Neutrophil (primary cell): ENCODE results near the gene OSBPL10.
A peak's percentile ranks its signal among the peaks of the same experiment; 100 is the strongest.

Source experiments
- H3K27ac ChIP-seq: fragments of 200-600 bp; sonication (generic); 2 replicates; pipeline ENCODE4 v1.5.1; 2016; ENCODE audit warnings: mild to moderate bottlenecking, moderate library complexity
- H3K27me3 ChIP-seq: fragments of 200-600 bp; sonication (generic); 2 replicates; pipeline ENCODE4 v1.6.0; 2016; ENCODE audit warnings: mild to moderate bottlenecking
- H3K36me3 ChIP-seq: fragments of 200-600 bp; sonication (generic); 2 replicates; pipeline ENCODE4 v1.5.1; 2017
- H3K4me1 ChIP-seq, 2 experiments: fragments of 200-600 bp in 1 of 2; sonication (generic) in 1 of 2; 1 replicate in 1 of 2; 2 replicates in 1 of 2; pipeline versions ENCODE4 v1.5.1 to v1.6.1; 2013 to 2016; ENCODE audit warnings: low read depth in 1 of 2, low read length in 1 of 2, mild to moderate bottlenecking in 1 of 2, moderate library complexity in 1 of 2; ENCODE audit not compliant: control insufficient read depth in 1 of 2, insufficient read depth in 1 of 2
- H3K4me3 ChIP-seq, 2 experiments: fragments of 200-600 bp in 1 of 2; sonication (generic) in 1 of 2; 1 replicate in 1 of 2; 2 replicates in 1 of 2; pipeline ENCODE4 v1.5.1; 2013 to 2016; ENCODE audit warnings: low read depth in 1 of 2, low read length in 1 of 2, mild to moderate bottlenecking in 1 of 2, moderate library complexity in 1 of 2
- H3K9me3 ChIP-seq: fragments of 200-600 bp; sonication (generic); 2 replicates; pipeline ENCODE4 v1.5.1; 2016
- CTCF ChIP-seq: fragments of 200-600 bp; sonication (generic); IDR thresholded peaks from 2 replicates; pipeline ENCODE4 v1.5.1; 2016; ENCODE audit warnings: antibody characterized with exemption

Gene OSBPL10, protein sequence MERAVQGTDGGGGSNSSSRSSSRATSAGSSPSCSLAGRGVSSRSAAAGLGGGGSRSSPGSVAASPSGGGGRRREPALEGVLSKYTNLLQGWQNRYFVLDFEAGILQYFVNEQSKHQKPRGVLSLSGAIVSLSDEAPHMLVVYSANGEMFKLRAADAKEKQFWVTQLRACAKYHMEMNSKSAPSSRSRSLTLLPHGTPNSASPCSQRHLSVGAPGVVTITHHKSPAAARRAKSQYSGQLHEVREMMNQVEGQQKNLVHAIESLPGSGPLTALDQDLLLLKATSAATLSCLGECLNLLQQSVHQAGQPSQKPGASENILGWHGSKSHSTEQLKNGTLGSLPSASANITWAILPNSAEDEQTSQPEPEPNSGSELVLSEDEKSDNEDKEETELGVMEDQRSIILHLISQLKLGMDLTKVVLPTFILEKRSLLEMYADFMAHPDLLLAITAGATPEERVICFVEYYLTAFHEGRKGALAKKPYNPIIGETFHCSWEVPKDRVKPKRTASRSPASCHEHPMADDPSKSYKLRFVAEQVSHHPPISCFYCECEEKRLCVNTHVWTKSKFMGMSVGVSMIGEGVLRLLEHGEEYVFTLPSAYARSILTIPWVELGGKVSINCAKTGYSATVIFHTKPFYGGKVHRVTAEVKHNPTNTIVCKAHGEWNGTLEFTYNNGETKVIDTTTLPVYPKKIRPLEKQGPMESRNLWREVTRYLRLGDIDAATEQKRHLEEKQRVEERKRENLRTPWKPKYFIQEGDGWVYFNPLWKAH

DNA sequence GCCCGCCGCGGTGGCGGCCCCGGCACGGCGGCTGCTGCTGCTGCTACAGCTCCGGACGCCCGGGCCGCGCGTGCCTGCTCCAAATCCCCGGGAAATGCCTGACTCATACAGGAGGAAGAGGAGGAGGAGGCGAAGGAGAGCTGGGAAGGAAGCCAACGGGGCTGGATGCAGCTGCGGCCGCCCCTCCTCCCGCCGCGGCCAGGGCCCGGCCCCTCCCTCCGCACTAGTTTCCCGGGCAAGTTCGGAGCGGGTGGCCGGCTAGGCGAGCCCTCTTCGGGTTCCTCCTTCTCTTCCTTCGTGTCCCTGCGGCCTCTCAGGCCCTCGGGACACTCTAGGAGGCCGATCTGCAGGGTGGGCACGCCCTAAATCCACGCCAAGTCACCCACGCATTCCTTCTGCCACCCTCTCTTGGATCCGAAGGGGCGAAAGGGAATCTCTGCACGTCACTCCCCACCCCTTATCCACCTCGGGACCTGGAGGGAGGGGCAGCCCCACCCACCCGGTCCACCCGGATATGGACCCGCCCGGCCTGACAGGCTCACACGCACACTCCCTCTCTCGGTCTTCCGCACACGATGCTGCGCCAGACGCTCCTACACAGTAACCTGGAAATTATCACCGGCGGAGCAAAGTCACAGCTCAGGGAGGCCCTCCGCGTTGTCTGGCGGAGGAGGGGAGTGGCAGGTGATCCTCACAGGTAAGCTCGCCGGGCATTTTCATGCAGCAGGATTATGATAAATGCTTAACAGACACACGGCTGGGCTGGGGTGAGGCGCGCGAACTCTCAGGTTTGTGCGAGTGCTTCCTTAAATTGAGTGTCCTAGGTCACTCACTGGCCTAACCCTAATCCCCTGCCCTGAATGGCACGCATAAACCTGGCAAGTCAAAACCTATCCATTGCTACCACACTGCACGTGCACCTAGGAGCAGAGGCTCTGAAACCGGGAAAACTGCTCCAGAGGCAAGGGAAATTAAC lies at the start of gene OSBPL10, which contains the start of gene ZNF860:
Gene OSBPL10 (minus strand): TSS at position 57 of the 976 bp plus-strand sequence. CDS start 83 bp downstream, outside the sequence.
Gene ZNF860 (plus strand): TSS at position 545 of the 976 bp plus-strand sequence. CDS start 7,330 bp downstream, outside the sequence.
- H3K27me3 ChIP-seq = peaks cover 82% of the 10 kb centered on the region
- H3K4me3 ChIP-seq = peak within 1 kb of the TSS in 1 of 2 experiments; percentile 39
- H3K9me3 ChIP-seq = no peaks in the 10 kb centered on the region
- no peak for TF ChIP-seq CTCF
- peaks cover 11 to 15% of the 10 kb centered on the region in 2 experiments for H3K4me1 ChIP-seq
- no peaks in the 10 kb centered on the region for H3K36me3 ChIP-seq
- H3K27ac ChIP-seq = no peak within 1 kb of the TSS

GRCh38 chr3:32026593-32026992 lies 45.5 kb upstream of the OSBPL10 start:
- no peak for TF ChIP-seq CTCF
- H3K27me3 ChIP-seq = no peaks in the 10 kb centered on the region
- H3K4me1 ChIP-seq = peaks cover 0 to 7% of the 10 kb centered on the region in 2 experiments
- no peak overlapping the region for H3K4me3 ChIP-seq
- no peaks in the 10 kb centered on the region for H3K9me3 ChIP-seq
- no peak overlapping the region for H3K27ac ChIP-seq
- no peaks in the 10 kb centered on the region for H3K36me3 ChIP-seq

DNA sequence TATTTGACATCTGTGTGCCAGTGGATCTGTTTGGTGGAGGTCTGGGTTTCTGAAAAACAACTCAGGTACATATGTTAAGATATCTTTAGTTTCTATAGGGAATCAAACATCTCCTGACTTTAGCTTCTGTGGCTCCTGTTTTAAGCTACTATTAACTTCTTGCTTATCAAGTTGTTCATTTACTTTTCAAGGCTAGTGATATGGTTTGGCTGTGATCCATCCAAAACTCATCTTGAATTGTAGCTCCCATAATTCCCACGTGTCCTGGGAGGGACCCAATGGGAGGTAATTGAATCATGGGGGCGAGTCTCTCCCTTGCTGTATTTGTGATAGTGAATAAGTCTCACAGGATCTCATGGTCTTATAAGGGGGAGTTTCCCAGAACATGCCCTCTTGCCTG lies 41.9 kb upstream of the OSBPL10 start:
- no peak overlapping the region for H3K27ac ChIP-seq
- H3K36me3 ChIP-seq = no peaks in the 10 kb centered on the region
- peaks cover 0 to 7% of the 10 kb centered on the region in 2 experiments for H3K4me1 ChIP-seq
- no peaks in the 10 kb centered on the region for H3K27me3 ChIP-seq
- no peaks in the 10 kb centered on the region for H3K9me3 ChIP-seq
- no peak overlapping the region for H3K4me3 ChIP-seq
- no peak for TF ChIP-seq CTCF

GRCh38 chr3:32021748-32022147 lies 40.7 kb upstream of the OSBPL10 start:
- no peaks in the 10 kb centered on the region for H3K27me3 ChIP-seq

More at GRCh38 chr3:32021748-32022147, 40.7 kb upstream of the OSBPL10 start:
- Histone ChIP-seq H3K4me1 (peaks cover 0 to 7% of the 10 kb centered on the region in 2 experiments), H3K36me3 (no peaks in the 10 kb centered on the region), H3K27ac (no peak overlapping the region), H3K4me3 (no peak overlapping the region), H3K9me3 (no peaks in the 10 kb centered on the region)
- no peak for TF ChIP-seq CTCF
